ENCODE results near the gene ZNF22.

The ZNF22 gene

DNA sequence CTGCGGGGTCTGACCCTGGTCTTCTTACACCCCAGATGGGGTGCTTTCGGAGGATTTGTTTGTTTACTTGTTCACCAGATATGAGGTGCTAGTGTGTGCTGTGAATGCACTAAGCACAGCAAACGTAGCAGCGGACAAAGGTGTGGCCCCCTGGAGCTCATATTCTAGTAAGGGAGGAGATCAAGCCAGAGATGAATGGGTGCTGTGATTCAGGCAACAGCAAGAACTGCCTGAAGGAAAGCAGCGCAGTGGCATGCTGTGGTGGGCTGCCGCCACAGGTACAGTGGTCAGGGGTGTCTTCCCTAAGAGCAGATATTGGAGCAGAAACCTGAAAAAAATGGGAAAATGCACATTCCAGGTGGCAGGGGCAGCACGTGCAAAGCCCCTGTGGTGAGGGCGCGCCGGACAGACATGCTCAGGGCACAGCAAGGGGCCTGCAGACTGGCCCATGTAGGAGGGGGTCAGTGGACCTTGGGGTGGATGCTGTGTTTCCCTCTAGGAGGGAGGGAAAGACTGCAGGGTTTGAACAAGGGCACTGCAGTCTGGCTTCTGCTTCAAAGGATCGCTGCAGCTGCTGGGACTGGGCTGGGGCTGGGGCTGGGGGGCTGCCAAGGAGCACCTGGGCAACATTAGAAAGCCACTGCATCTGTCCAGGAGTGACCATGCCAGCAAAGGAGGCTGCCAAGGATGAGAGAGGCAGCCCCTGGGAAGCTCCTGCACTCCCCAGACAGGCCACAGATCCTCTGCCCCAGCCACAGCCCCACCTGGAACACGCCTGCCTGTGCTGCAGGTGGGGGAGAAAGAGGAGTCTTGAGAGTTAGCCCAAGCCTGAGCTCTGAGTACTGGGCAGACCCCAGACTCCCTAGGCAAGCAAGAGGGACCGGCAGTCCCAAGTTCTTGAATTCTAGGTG, 21.2 kb upstream of the ZNF22 start:
- FAIRE-seq (peak; percentile 33), DNase-seq (ENCODE audit: insufficient read length) (no peak)
- TF ChIP-seq POLR2A (IDR thresholded peaks at IDR 0.05; ENCODE audit: low read depth, low read length) (no peak), POLR2AphosphoS5 (IDR thresholded peaks at IDR 0.05; ENCODE audit: low read depth, low read length) (no peak), TAF1 (IDR thresholded peaks at IDR 0.05; ENCODE audit: borderline replicate concordance, low read depth, low read length) (no peak)

DNA sequence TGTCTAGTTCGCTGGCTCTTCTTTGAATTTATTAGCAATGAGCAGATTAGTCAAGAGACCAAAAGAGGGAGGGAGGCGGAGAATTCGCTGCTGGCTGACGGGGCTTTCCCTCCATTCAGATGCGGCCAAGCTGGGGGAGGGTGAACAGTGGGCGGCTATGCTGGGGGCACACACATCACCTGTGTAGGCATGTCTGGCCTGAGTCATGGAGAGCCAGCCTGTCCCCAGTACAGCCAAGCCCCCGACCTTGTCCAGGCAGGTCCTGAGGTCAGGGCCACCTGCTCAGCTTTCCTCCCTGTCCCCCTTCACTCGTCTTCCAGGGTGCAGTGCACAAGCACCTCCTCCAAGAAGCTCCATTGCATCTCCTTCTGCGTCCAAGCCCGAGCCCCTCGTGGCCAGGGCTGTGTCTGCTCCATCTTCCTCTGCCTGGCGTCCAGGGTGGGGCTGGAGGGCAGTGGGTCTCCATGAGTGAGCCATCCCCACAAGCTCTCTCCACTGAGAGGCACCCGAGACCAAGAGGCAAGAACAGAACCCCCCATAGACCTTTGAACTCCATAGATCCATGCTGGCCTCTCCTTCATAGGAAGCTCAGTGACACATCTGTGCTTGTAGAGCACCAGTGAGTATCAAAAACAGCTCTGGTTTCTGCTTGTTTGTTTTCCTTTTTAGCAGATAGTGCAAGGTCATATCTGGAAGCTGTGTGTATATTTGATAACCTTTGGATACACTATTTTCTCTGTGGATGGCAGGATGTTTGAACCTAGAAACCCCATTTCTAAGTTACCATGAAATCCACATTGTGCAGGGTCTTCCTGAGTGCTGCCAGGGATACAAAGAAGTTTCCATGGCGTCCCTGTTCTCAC, 20.2 kb upstream of the ZNF22 start:
- DNase-seq (ENCODE audit: insufficient read length) (no peak), FAIRE-seq (peak; percentile 80)
- TF ChIP-seq POLR2A (IDR thresholded peaks at IDR 0.05; ENCODE audit: low read depth, low read length) = no peak
- TF ChIP-seq TAF1 (IDR thresholded peaks at IDR 0.05; ENCODE audit: borderline replicate concordance, low read depth, low read length) = no peak

DNA sequence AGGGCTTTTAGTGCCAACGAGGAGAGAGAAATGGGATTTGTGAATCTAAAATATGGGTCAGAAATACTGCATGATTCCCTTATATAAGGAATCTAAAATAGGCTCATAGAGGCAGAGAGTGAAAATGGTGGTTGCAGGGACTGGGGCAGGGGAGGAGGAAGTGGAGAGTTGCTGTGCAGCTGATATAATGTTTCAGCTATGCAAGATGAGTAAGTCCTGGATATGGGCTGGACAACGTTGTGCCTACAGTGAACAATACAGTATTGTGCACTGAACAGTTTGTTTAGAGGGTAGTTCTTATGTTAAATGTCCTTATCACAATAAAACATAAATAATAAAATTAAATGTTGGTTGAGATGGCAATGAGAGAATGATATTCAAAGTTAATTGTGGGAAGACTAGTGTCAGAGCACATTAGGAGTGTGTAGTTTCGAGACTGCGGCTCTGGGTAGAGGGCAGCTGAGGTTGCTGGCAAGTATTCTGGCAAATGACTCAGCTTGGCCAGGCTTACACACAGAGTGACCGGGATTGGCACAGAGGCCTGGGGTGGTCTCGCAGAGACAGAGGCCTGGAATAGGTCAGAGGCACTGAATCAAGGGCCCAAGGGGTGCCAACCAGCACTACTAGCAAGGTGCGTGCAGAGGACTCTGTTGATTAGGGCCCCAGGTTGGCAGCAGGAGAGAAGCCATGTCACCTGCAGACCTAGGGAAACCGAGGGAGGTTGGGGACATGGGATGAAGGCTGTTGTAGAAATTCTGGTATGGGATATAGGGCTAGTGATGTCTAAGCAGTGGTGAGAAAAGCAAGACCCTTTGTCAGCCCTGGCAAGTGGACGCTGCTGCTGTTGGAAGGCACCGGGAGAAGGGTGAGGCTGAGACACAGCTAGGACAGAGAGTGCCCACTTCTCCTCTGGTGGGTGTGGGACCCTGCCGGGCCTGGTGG, 19.3 kb upstream of the ZNF22 start:
- TF ChIP-seq TAF1 (IDR thresholded peaks at IDR 0.05; ENCODE audit: borderline replicate concordance, low read depth, low read length) (no peak), POLR2A (IDR thresholded peaks at IDR 0.05; ENCODE audit: low read depth, low read length) (no peak), POLR2AphosphoS5 (IDR thresholded peaks at IDR 0.05; ENCODE audit: low read depth, low read length) (no peak)
- DNase-seq (ENCODE audit: insufficient read length) (no peak), FAIRE-seq (peak; percentile 76)

DNA sequence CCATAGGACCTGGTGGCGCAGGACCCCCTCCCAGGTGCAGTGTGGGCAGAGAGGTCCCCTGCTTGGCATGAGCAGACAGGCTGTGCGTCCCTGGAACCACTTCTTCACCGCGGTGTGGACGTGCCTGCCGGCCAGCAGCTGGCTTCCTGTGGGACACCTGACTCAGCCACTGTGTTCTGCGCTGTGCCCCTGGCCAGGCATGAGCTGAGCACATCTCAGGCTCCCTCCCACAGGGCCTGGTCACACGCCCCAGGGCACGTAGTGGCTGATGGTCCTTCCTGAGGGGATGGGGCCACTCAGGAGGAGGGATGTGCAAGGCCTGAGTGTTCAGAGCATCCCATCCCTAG, 18.6 kb upstream of the ZNF22 start:
- DNase-seq (ENCODE audit: insufficient read length) = no peak
- TF ChIP-seq POLR2AphosphoS5 (IDR thresholded peaks at IDR 0.05; ENCODE audit: low read depth, low read length) (no peak), TAF1 (IDR thresholded peaks at IDR 0.05; ENCODE audit: borderline replicate concordance, low read depth, low read length) (no peak), POLR2A (IDR thresholded peaks at IDR 0.05; ENCODE audit: low read depth, low read length) (no peak)
- FAIRE-seq = no peak

DNA sequence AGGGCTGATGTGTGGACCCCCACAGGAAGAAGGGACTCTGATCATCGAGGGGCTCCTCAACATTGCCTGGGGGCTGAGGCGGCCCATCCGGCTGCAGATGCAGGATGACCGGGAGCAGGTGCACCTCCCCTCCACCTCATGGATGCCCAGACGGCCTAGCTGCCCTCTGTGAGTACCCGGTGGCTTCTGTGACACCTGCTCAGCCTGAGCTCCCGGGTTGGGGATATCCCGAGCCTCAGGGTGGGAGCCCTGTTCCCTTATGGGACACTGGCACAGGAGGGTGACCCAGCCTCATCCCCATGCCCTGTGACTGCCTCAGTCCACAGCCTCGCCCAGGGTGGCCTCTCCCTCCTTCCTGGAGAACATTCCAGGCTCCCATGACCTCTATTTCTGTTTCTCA, 18.2 kb upstream of the ZNF22 start:
- DNase-seq (ENCODE audit: insufficient read length) = no peak
- no peak for TF ChIP-seq POLR2A (IDR thresholded peaks at IDR 0.05; ENCODE audit: low read depth, low read length)
- no peak for TF ChIP-seq POLR2AphosphoS5 (IDR thresholded peaks at IDR 0.05; ENCODE audit: low read depth, low read length)
- TF ChIP-seq TAF1 (IDR thresholded peaks at IDR 0.05; ENCODE audit: borderline replicate concordance, low read depth, low read length) = no peak
- FAIRE-seq = no peak

DNA sequence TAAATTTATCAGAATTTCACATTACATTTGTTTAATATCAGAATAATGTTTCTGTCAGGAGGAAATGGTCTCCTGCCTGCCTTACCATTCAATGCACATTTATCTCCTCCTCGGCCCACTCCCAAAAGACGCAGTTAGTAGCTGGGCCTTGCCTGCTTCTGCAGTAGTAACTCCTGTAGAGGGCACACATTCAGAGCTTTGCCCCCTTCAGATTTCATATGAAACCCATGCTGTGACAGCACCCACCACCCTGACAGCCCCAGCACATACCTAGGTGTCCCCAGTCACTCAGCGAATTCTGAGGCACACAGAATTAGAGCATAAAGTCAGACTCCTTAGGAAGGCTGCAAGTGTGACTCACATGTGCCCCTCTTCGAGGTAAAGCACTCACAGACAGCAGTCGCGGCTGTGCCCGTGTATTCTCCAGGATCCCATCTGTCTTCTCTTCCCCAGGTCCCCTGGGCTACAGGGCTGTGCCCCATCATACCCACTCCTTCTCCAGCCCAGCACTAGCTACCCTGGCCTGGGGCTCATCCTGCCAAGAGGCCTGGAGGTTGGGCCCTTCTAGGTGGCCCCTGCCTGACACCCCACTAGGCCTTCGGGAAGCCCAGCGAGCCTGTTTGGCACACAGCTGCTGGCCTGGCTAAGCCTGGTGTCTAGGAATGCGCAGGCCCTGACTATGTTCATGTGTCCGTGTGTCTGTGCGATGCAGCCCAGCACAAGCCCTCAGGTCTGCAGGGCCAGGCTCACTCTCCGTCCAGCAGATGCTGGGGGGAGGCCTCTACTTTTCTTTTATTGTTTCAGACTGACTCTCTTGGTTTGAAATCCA, 17.4 kb upstream of the ZNF22 start:
- FAIRE-seq = no peak
- DNase-seq (ENCODE audit: insufficient read length) = no peak
- TF ChIP-seq POLR2A (IDR thresholded peaks at IDR 0.05; ENCODE audit: low read depth, low read length) = no peak
- no peak for TF ChIP-seq POLR2AphosphoS5 (IDR thresholded peaks at IDR 0.05; ENCODE audit: low read depth, low read length)
- TF ChIP-seq TAF1 (IDR thresholded peaks at IDR 0.05; ENCODE audit: borderline replicate concordance, low read depth, low read length) = no peak

DNA sequence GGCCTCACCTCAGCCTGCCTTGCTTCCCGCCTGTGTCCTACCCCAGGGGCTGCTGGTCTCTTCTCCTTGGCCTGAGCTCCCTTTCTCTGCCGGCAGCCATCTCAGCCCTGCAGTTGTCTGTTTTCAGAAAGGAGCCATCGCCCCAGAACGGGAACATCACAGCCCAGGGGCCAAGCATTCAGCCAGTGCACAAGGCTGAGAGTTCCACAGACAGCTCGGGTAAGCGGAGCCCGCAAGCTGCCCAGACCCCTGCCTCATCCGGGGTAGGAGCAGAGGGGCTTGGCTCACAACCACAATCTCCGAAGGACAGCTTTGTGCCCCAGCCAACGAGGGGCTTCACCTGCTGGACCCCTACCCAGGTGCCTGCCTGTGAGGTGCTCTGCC, 16.8 kb upstream of the ZNF22 start:
- DNase-seq (ENCODE audit: insufficient read length) = no peak
- no peak for FAIRE-seq
- TF ChIP-seq POLR2AphosphoS5 (IDR thresholded peaks at IDR 0.05; ENCODE audit: low read depth, low read length) (no peak), POLR2A (IDR thresholded peaks at IDR 0.05; ENCODE audit: low read depth, low read length) (no peak), TAF1 (IDR thresholded peaks at IDR 0.05; ENCODE audit: borderline replicate concordance, low read depth, low read length) (no peak)

DNA sequence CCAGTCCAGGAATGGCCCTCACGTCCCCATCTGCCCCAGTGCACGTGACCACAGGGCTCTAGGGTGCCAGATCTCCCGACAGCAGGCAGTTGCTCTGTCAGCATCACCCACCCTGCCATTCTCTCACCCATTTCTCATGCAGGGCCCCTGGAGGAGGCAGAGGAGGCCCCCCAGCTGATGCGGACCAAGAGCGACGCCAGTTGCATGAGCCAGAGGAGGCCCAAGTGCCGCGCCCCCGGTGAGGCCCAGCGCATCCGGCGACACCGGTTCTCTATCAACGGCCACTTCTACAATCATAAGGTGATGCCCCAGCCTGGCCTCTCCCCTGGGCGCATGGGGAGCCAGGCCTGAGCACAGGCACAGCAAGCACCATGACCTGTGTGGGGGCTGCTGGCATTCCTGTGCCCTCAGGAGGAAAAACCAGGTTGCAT, 16.0 kb upstream of the ZNF22 start:
- TF ChIP-seq TAF1 (IDR thresholded peaks at IDR 0.05; ENCODE audit: borderline replicate concordance, low read depth, low read length) (no peak), POLR2AphosphoS5 (IDR thresholded peaks at IDR 0.05; ENCODE audit: low read depth, low read length) (no peak), POLR2A (IDR thresholded peaks at IDR 0.05; ENCODE audit: low read depth, low read length) (no peak)
- no peak for FAIRE-seq
- DNase-seq (ENCODE audit: insufficient read length) = no peak

DNA sequence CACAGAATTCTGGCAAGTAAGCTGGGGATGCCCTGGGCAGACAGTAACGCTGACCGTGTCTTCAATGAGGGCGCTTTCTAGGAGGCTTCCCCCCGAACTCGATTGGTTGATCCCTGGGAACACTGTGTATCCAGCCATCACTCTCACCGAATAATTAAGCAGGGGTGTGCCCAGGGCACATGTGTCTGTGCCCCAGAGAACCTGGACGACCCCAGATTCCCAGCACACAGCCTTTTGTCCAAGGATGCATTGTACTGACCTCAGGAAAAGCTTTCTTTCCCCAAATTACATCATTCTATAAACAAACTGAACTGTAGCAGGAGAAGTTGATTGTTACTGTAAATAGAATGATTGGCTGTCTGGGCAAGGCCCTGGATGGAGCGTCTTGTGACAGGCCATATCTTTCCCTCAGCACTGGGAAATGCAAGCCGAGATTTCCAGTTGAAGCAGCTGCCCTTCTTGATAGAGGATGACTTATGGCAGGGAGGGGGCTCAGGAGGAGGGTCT, 15.5 kb upstream of the ZNF22 start:
- DNase-seq (ENCODE audit: insufficient read length) = no peak
- TF ChIP-seq POLR2A (IDR thresholded peaks at IDR 0.05; ENCODE audit: low read depth, low read length) (no peak), TAF1 (IDR thresholded peaks at IDR 0.05; ENCODE audit: borderline replicate concordance, low read depth, low read length) (no peak), POLR2AphosphoS5 (IDR thresholded peaks at IDR 0.05; ENCODE audit: low read depth, low read length) (no peak)
- FAIRE-seq = no peak

DNA sequence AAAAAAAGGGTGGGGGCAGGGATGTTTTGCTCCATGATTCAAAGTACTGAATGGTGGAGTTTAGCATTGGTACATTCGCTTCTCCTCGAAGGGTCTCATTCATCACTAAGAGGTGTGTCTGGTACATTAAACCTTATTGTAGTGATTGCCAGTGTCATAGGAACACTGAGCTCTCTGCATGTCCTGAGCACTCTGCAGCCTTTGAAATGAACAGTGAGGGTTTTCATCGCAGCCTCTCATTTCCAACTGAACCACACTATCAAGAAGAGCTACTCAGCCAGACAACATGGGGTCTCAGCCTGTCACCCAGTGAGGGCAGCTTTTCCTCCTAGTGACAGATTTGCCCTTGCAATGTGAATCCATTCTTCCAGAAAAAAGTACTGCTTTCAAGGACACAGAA, 14.5 kb upstream of the ZNF22 start:
- no peak for TF ChIP-seq POLR2A (IDR thresholded peaks at IDR 0.05; ENCODE audit: low read depth, low read length)
- no peak for TF ChIP-seq TAF1 (IDR thresholded peaks at IDR 0.05; ENCODE audit: borderline replicate concordance, low read depth, low read length)
- no peak for TF ChIP-seq POLR2AphosphoS5 (IDR thresholded peaks at IDR 0.05; ENCODE audit: low read depth, low read length)

More for the DNA sequence above, 14.5 kb upstream of the ZNF22 start:
- FAIRE-seq (no peak), DNase-seq (ENCODE audit: insufficient read length) (no peak)

All from GM12892 (cell line).